ENCODE data around the gene ANLN.

DNA sequence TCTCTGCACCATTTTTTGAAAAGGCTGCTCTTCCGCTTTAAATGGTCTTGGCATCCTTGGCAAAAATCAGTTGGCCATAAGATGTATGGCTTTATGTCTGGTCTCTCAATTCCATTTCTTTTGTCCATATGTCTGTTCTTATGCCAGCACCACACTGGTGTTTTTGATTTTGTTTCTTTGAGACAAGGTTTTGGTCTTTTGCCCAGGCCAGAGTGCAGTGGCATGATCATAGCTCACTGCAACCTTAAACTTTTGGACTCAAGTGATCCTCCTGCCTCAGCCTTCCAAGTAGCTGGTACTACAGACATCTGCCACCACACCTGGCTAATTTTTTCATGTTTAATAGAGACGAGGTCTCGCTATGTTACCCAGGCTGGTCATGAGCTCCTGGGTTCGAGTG is 48.5 kb downstream of the ANLN start:
- TF ChIP-seq POLR2A (IDR thresholded peaks at IDR 0.05): no peak
- TF ChIP-seq, protein P1, sequence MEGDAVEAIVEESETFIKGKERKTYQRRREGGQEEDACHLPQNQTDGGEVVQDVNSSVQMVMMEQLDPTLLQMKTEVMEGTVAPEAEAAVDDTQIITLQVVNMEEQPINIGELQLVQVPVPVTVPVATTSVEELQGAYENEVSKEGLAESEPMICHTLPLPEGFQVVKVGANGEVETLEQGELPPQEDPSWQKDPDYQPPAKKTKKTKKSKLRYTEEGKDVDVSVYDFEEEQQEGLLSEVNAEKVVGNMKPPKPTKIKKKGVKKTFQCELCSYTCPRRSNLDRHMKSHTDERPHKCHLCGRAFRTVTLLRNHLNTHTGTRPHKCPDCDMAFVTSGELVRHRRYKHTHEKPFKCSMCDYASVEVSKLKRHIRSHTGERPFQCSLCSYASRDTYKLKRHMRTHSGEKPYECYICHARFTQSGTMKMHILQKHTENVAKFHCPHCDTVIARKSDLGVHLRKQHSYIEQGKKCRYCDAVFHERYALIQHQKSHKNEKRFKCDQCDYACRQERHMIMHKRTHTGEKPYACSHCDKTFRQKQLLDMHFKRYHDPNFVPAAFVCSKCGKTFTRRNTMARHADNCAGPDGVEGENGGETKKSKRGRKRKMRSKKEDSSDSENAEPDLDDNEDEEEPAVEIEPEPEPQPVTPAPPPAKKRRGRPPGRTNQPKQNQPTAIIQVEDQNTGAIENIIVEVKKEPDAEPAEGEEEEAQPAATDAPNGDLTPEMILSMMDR (IDR thresholded peaks at IDR 0.05 in 4 of 5, conservative IDR thresholded peaks at IDR 0.05 in 1 of 5): no peak
